CD4-positive, alpha-beta memory T cell (primary cell): ENCODE data around the gene CRTC3. TPM values are rescaled to one million over a fixed set of nuclear protein-coding genes. Genes with fewer than 3 reads are reported as not detected.

Source experiments
- CTCF ChIA-PET: fragments of 350-600 bp; sonication (Branson Sonifier 250); formaldehyde crosslinking; loops from one replicate; lab custom pipeline; 2021; ENCODE audit warnings: inconsistent platforms; ENCODE audit not compliant: partially characterized antibody; lab: Charles Lee
- POLR2A ChIA-PET: fragments of 350-600 bp; sonication (Branson Sonifier 250); formaldehyde crosslinking; loops from one replicate; lab custom pipeline; 2021; ENCODE audit not compliant: partially characterized antibody; lab: Charles Lee
- DNase-seq, 5 donors: peaks; one replicate each; pipeline versions ENCODE4 v3.0.0 to v3.0.0-alpha.2; 2020 to 2022; ENCODE audit warnings: mixed read lengths in 1 of 5
- H3K27ac ChIP-seq: one replicate; pipeline ENCODE4 v1.7.0; 2013; ENCODE audit warnings: low read depth, low read length
- H3K27me3 ChIP-seq: 2 replicates; pipeline ENCODE4 v1.7.0; 2013; ENCODE audit warnings: mild to moderate bottlenecking, low read length, moderate library complexity; ENCODE audit not compliant: insufficient read depth
- H3K36me3 ChIP-seq: 2 replicates; pipeline ENCODE4 v1.7.0; 2013; ENCODE audit warnings: mild to moderate bottlenecking, low read length, moderate library complexity; ENCODE audit not compliant: insufficient read depth
- H3K4me1 ChIP-seq: 2 replicates; pipeline ENCODE4 v1.7.0; 2013; ENCODE audit warnings: mild to moderate bottlenecking, low read length, moderate library complexity; ENCODE audit not compliant: insufficient read depth
- H3K4me3 ChIP-seq, 2 donors: one replicate each; pipeline ENCODE4 v1.7.0; 2013; ENCODE audit warnings: low read length in 2 of 2, mild to moderate bottlenecking in 1 of 2
- H3K9me3 ChIP-seq, 2 donors: one replicate each; pipeline ENCODE4 v1.7.0; 2013; ENCODE audit warnings: low read length in 2 of 2, control low read depth in 1 of 2; ENCODE audit not compliant: control insufficient read depth in 1 of 2
- H3K27ac Mint-ChIP-seq, 7 donors: one replicate each; pipeline ENCODE4 v1.8.0; 2020 to 2021; ENCODE audit warnings: mixed read lengths in 7 of 7, mild to moderate bottlenecking in 6 of 7, inconsistent platforms in 3 of 7, moderate library complexity in 3 of 7
- H3K27me3 Mint-ChIP-seq, 2 donors: one replicate each; pipeline ENCODE4 v1.8.0; 2020 to 2021; ENCODE audit warnings: mixed read lengths in 2 of 2
- H3K36me3 Mint-ChIP-seq, 2 donors: one replicate each; pipeline ENCODE4 v1.8.0; 2020 to 2021; ENCODE audit warnings: mixed read lengths in 2 of 2, inconsistent platforms in 1 of 2, mild to moderate bottlenecking in 1 of 2
- H3K4me1 Mint-ChIP-seq, 4 donors: one replicate each; pipeline ENCODE4 v1.8.0; 2020 to 2021; ENCODE audit warnings: mixed read lengths in 4 of 4, mild to moderate bottlenecking in 1 of 4
- H3K4me3 Mint-ChIP-seq, 8 donors: one replicate each; pipeline ENCODE4 v1.8.0; 2020 to 2021; ENCODE audit warnings: mixed read lengths in 8 of 8, mild to moderate bottlenecking in 7 of 8, moderate library complexity in 6 of 8, inconsistent platforms in 3 of 8
- H3K9me3 Mint-ChIP-seq, 8 donors: one replicate each; pipeline ENCODE4 v1.8.0; 2020 to 2021; ENCODE audit warnings: mixed read lengths in 8 of 8, mild to moderate bottlenecking in 5 of 8, inconsistent platforms in 3 of 8, moderate library complexity in 1 of 8
- intact Hi-C: fragments of 100-400 bp; cut with micrococcal nuclease; formaldehyde crosslinking; loops from one replicate; pipeline ENCODE4 v1.15.1; 2023
- polyA plus RNA-seq, 2 donors: library from polyadenylated mRNA; unstranded; fragments of 300-500 nt; fragmentation: Illumina TruSeq; gene quantifications; one replicate each; pipeline ENCODE4 v1.2.3, GENCODE V29; 2021
- total RNA-seq, 2 experiments: library from RNA; stranded (reverse); gene quantifications; one replicate each; pipeline ENCODE4 v1.2.3, GENCODE V29; 2021

CRTC3 gene
- total and polyA plus RNA-seq, 4 experiments from 2014 or later: 14.5 to 75.5 (median 56.3) TPM

- Histone ChIP-seq H3K36me3 (peaks cover 17% of the 10 kb centered on the region), H3K27ac (no peak overlapping the region), H3K4me3 (no peak overlapping the region), H3K9me3 (no peaks in the 10 kb centered on the region), H3K27me3 (no peaks in the 10 kb centered on the region), H3K4me1 (peaks cover 27% of the 10 kb centered on the region)
- Mint-ChIP-seq H3K27ac (peak overlapping the region in 4 of 7 donors; percentile 30 to 50 (median 44)), H3K27me3 (no peaks in the 10 kb centered on the region), H3K4me3 (no peak overlapping the region), H3K9me3 (no peaks in the 10 kb centered on the region), H3K36me3 (peaks cover 40 to 69% of the 10 kb centered on the region in 2 donors), H3K4me1 (peaks cover 32 to 45% (median 36%) of the 10 kb centered on the region in 4 donors)
- POLR2A ChIA-PET: interaction anchor here (1.0 kb wide), 1 partner anchor 77 kb away, joined by 3 read pairs; no protein-coding TSS in a partner anchor
- CTCF ChIA-PET: no interaction called here
- intact Hi-C loops: no loop called here
- no peak for DNase-seq
Measured at GRCh38 chr15:90617171-90617570, 87.4 kb downstream of the CRTC3 start.

GRCh38 chr15:90617668-90618097, 88.0 kb downstream of the CRTC3 start:
- H3K4me3 Mint-ChIP-seq: no peak overlapping the region
- H3K9me3 Mint-ChIP-seq: no peaks in the 10 kb centered on the region
- H3K27me3 ChIP-seq: no peaks in the 10 kb centered on the region
- H3K27me3 Mint-ChIP-seq: no peaks in the 10 kb centered on the region
- H3K36me3 ChIP-seq: peaks cover 12% of the 10 kb centered on the region
- peaks cover 27% of the 10 kb centered on the region for H3K4me1 ChIP-seq
- intact Hi-C loops: no loop called here
- peaks cover 40 to 65% of the 10 kb centered on the region in 2 donors for H3K36me3 Mint-ChIP-seq
- POLR2A ChIA-PET: interaction anchor here (1.0 kb wide), 1 partner anchor 78 kb away, joined by 3 read pairs; no protein-coding TSS in a partner anchor
- peak overlapping the region in 5 of 7 donors; percentile 32 to 60 (median 47) for H3K27ac Mint-ChIP-seq
- peaks cover 32 to 45% (median 36%) of the 10 kb centered on the region in 4 donors for H3K4me1 Mint-ChIP-seq
- H3K9me3 ChIP-seq: no peaks in the 10 kb centered on the region
- DNase-seq: no peak
- CTCF ChIA-PET: interaction anchor here (1.3 to 2.1 kb wide), 4 partner anchors 11 to 298 kb away, joined by 4 to 9 read pairs (median 4); no protein-coding TSS in a partner anchor
- H3K4me3 ChIP-seq: no peak overlapping the region
- no peak overlapping the region for H3K27ac ChIP-seq

- intact Hi-C loops: no loop called here
- H3K9me3 Mint-ChIP-seq: no peaks in the 10 kb centered on the region
- peaks cover 28 to 41% (median 32%) of the 10 kb centered on the region in 4 donors for H3K4me1 Mint-ChIP-seq
- Histone ChIP-seq H3K4me3 (no peak overlapping the region), H3K9me3 (no peaks in the 10 kb centered on the region), H3K4me1 (peaks cover 27% of the 10 kb centered on the region), H3K27ac (no peak overlapping the region), H3K36me3 (peaks cover 17% of the 10 kb centered on the region), H3K27me3 (no peaks in the 10 kb centered on the region)
- DNase-seq: no peak
- no peak overlapping the region for H3K4me3 Mint-ChIP-seq
- peaks cover 36 to 60% of the 10 kb centered on the region in 2 donors for H3K36me3 Mint-ChIP-seq
- H3K27ac Mint-ChIP-seq: peak overlapping the region in 5 of 7 donors; percentile 23 to 66 (median 32)
- no peaks in the 10 kb centered on the region for H3K27me3 Mint-ChIP-seq
- ChIA-PET CTCF (interaction anchor here (1.0 to 2.1 kb wide), 11 partner anchors 10 to 316 kb away, joined by 3 to 9 read pairs (median 5); partner anchors contain the start of gene UNC45A), POLR2A (interaction anchor here (0.7 to 1.6 kb wide), 5 partner anchors 24 to 256 kb away, joined by 3 to 5 read pairs (median 3); no protein-coding TSS in a partner anchor)
Measured at GRCh38 chr15:90618330-90619125, 88.8 kb downstream of the CRTC3 start.

GRCh38 chr15:90619468-90619867, 89.7 kb downstream of the CRTC3 start:
- H3K27me3 ChIP-seq: no peaks in the 10 kb centered on the region
- no peak overlapping the region for H3K4me3 ChIP-seq
- H3K36me3 ChIP-seq: peaks cover 19% of the 10 kb centered on the region
- ChIA-PET CTCF (interaction anchor here (1.0 to 2.1 kb wide), 10 partner anchors 9 to 315 kb away, joined by 3 to 9 read pairs (median 5); partner anchors contain the start of gene UNC45A), POLR2A (interaction anchor here (0.7 to 1.6 kb wide), 4 partner anchors 25 to 257 kb away, joined by 3 to 5 read pairs (median 4); no protein-coding TSS in a partner anchor)
- Mint-ChIP-seq H3K4me1 (peaks cover 21 to 32% (median 24%) of the 10 kb centered on the region in 4 donors), H3K27me3 (no peaks in the 10 kb centered on the region), H3K36me3 (peaks cover 36 to 51% of the 10 kb centered on the region in 2 donors), H3K27ac (peak overlapping the region; percentile 10 to 85 (median 65)), H3K4me3 (peak overlapping the region in 7 of 8 donors; percentile 51 to 77 (median 72)), H3K9me3 (no peaks in the 10 kb centered on the region)
- intact Hi-C loops: no loop called here
- no peaks in the 10 kb centered on the region for H3K9me3 ChIP-seq
- H3K4me1 ChIP-seq: peaks cover 20% of the 10 kb centered on the region
- peak overlapping the region; percentile 5 for H3K27ac ChIP-seq
- peak in 2 of 5 donors; percentile 16 to 28 for DNase-seq

GRCh38 chr15:90619939-90620338, 90.2 kb downstream of the CRTC3 start:
- H3K27ac ChIP-seq: peak overlapping the region; percentile 5
- intact Hi-C loops: no loop called here
- Mint-ChIP-seq H3K27ac (peak overlapping the region; percentile 10 to 85 (median 65)), H3K4me1 (peaks cover 20 to 31% (median 23%) of the 10 kb centered on the region in 4 donors), H3K36me3 (peaks cover 36 to 49% of the 10 kb centered on the region in 2 donors), H3K4me3 (peak overlapping the region in 7 of 8 donors; percentile 51 to 77 (median 72)), H3K27me3 (no peaks in the 10 kb centered on the region), H3K9me3 (no peaks in the 10 kb centered on the region)
- ChIA-PET CTCF (interaction anchor here (1.0 to 2.4 kb wide), 11 partner anchors 16 to 315 kb away, joined by 3 to 9 read pairs (median 5); partner anchors contain the start of gene UNC45A), POLR2A (interaction anchor here (1.3 to 1.6 kb wide), 3 partner anchors 26 to 80 kb away, joined by 3 to 5 read pairs (median 5); no protein-coding TSS in a partner anchor)
- H3K36me3 ChIP-seq: peaks cover 22% of the 10 kb centered on the region
- DNase-seq: no peak
- peaks cover 19% of the 10 kb centered on the region for H3K4me1 ChIP-seq
- no peaks in the 10 kb centered on the region for H3K27me3 ChIP-seq
- no peak overlapping the region for H3K4me3 ChIP-seq
- no peaks in the 10 kb centered on the region for H3K9me3 ChIP-seq

- no peak overlapping the region for H3K4me3 ChIP-seq
- peak in 4 of 5 donors; percentile 20 to 47 (median 28) for DNase-seq
- CTCF ChIA-PET: interaction anchor here (0.9 to 2.4 kb wide), 4 partner anchors 17 to 300 kb away, joined by 3 to 9 read pairs (median 5); no protein-coding TSS in a partner anchor
Measured at GRCh38 chr15:90620379-90621067, 90.8 kb downstream of the CRTC3 start.

More at GRCh38 chr15:90620379-90621067, 90.8 kb downstream of the CRTC3 start:
- Histone ChIP-seq H3K27me3 (no peaks in the 10 kb centered on the region), H3K36me3 (peaks cover 27% of the 10 kb centered on the region), H3K9me3 (no peaks in the 10 kb centered on the region), H3K27ac (no peak overlapping the region), H3K4me1 (peaks cover 19% of the 10 kb centered on the region)
- peak overlapping the region in 7 of 8 donors; percentile 44 to 76 (median 70) for H3K4me3 Mint-ChIP-seq
- H3K4me1 Mint-ChIP-seq: peaks cover 20 to 31% (median 22%) of the 10 kb centered on the region in 4 donors
- no peaks in the 10 kb centered on the region for H3K9me3 Mint-ChIP-seq
- H3K27me3 Mint-ChIP-seq: no peaks in the 10 kb centered on the region
- intact Hi-C loops: no loop called here
- H3K27ac Mint-ChIP-seq: peak overlapping the region; percentile 34 to 92 (median 80)
- H3K36me3 Mint-ChIP-seq: peaks cover 36 to 47% of the 10 kb centered on the region in 2 donors
- POLR2A ChIA-PET: interaction anchor here (0.7 to 1.6 kb wide), 2 partner anchors 11 to 26 kb away, joined by 3 to 5 read pairs; no protein-coding TSS in a partner anchor
